GM23338 (cell line): ENCODE measurements around the gene KDM4C. TPM values are rescaled to one million over a fixed set of nuclear protein-coding genes. Genes with fewer than 3 reads are reported as not detected.

ENCODE experiments used
- ATAC-seq: fragments of 200-7000 bp; cut with Tn5 transposase; 3 replicates; pipeline ENCODE4 v1.9.1; 2020
- DNase-seq: peaks from one replicate; pipeline ENCODE4 v3.0.0-alpha.2; 2015; ENCODE audit warnings: low spot score
- H2AFZ ChIP-seq: fragments of 200-600 bp; sonication (generic); 2 replicates; pipeline ENCODE4 v1.8.0; 2016; ENCODE audit warnings: antibody characterized with exemption, mild to moderate bottlenecking, moderate library complexity
- H3F3A ChIP-seq: fragments of 200-600 bp; sonication (generic); replicated peaks from 2 replicates; pipeline ENCODE4 v1.8.0; 2017; ENCODE audit warnings: antibody characterized with exemption, mixed run types, low read depth
- H3K27ac ChIP-seq: fragments of 200-600 bp; sonication (generic); 2 replicates; pipeline ENCODE4 v1.6.1; 2016; ENCODE audit warnings: low read depth
- H3K27me3 ChIP-seq: fragments of 200-600 bp; sonication (generic); 2 replicates; pipeline ENCODE4 v1.8.0; 2016; ENCODE audit warnings: mild to moderate bottlenecking, mixed run types, moderate library complexity; ENCODE audit not compliant: insufficient read depth
- H3K36me3 ChIP-seq: fragments of 200-600 bp; sonication (generic); 2 replicates; pipeline ENCODE4 v1.8.0; 2016; ENCODE audit warnings: mild to moderate bottlenecking; ENCODE audit not compliant: insufficient read depth
- H3K4me1 ChIP-seq: fragments of 200-600 bp; sonication (generic); 2 replicates; pipeline ENCODE4 v1.8.0; 2016; ENCODE audit warnings: mild to moderate bottlenecking, moderate library complexity; ENCODE audit not compliant: insufficient read depth
- H3K4me2 ChIP-seq: fragments of 200-600 bp; sonication (generic); 2 replicates; pipeline ENCODE4 v1.7.1; 2017; ENCODE audit warnings: mixed run types
- H3K4me3 ChIP-seq: fragments of 200-600 bp; sonication (generic); 2 replicates; pipeline ENCODE4 v1.6.1; 2016; ENCODE audit warnings: mixed run types
- H3K79me2 ChIP-seq: fragments of 200-600 bp; sonication (generic); replicated peaks from 2 replicates; pipeline ENCODE4 v1.8.0; 2017; ENCODE audit warnings: mild to moderate bottlenecking; ENCODE audit not compliant: insufficient read depth
- H3K9me2 ChIP-seq: fragments of 200-600 bp; sonication (generic); 2 replicates; pipeline ENCODE4 v1.8.0; 2017; ENCODE audit not compliant: insufficient read depth
- H4K20me1 ChIP-seq: fragments of 200-600 bp; sonication (generic); replicated peaks from 2 replicates; pipeline ENCODE4 v1.8.0; 2017; ENCODE audit warnings: mild to moderate bottlenecking; ENCODE audit not compliant: insufficient read depth
- H3K27ac Mint-ChIP-seq: 2 replicates; pipeline ENCODE4 v1.8.0; 2020; ENCODE audit warnings: inconsistent platforms, mild to moderate bottlenecking, moderate library complexity, mixed read lengths
- H3K27me3 Mint-ChIP-seq: 3 replicates; pipeline ENCODE4 v1.8.0; 2022; ENCODE audit warnings: low read depth, mild to moderate bottlenecking, moderate library complexity, mixed read lengths, inconsistent platforms; ENCODE audit not compliant: insufficient read depth, poor library complexity
- H3K36me3 Mint-ChIP-seq: 3 replicates; pipeline ENCODE4 v1.8.0; 2021; ENCODE audit warnings: low read depth, mild to moderate bottlenecking, inconsistent platforms, moderate library complexity, mixed read lengths
- H3K4me1 Mint-ChIP-seq: 3 replicates; pipeline ENCODE4 v1.8.0; 2020; ENCODE audit warnings: mild to moderate bottlenecking, inconsistent platforms, mixed read lengths
- H3K4me3 Mint-ChIP-seq: 3 replicates; pipeline ENCODE4 v1.8.0; 2021; ENCODE audit warnings: moderate library complexity, mild to moderate bottlenecking, inconsistent platforms, mixed read lengths
- H3K9me3 Mint-ChIP-seq: 3 replicates; pipeline ENCODE4 v1.8.0; 2020; ENCODE audit warnings: moderate library complexity, mild to moderate bottlenecking, inconsistent platforms, mixed read lengths
- CTCF ChIP-seq, 2 experiments: fragments of 200-600 bp in 1 of 2; sonication (generic) in 1 of 2; conservative IDR thresholded peaks; 2 replicates each; pipeline versions ENCODE4 v1.5.1 to v1.6.1; 2016 to 2017; ENCODE audit warnings: antibody characterized with exemption in 2 of 2, low read depth in 2 of 2, mild to moderate bottlenecking in 2 of 2, moderate library complexity in 1 of 2
- ETS1 ChIP-seq: IDR thresholded peaks from 2 replicates; pipeline ENCODE4 v1.6.1; 2016; ENCODE audit warnings: antibody characterized with exemption
- EZH2 ChIP-seq: fragments of 200-600 bp; sonication (generic); IDR thresholded peaks from one replicate; pipeline ENCODE4 v1.8.0; 2017; ENCODE audit warnings: antibody characterized with exemption, mild to moderate bottlenecking, low read depth; ENCODE audit not compliant: unreplicated experiment
- JUNB ChIP-seq: IDR thresholded peaks from one replicate; pipeline ENCODE4 v1.6.1; 2016; ENCODE audit warnings: antibody characterized with exemption; ENCODE audit not compliant: unreplicated experiment
- NANOG ChIP-seq: IDR thresholded peaks from 2 replicates; pipeline ENCODE4 v1.6.1; 2016; ENCODE audit warnings: antibody characterized with exemption, borderline replicate concordance
- POLR2AphosphoS5 ChIP-seq: IDR thresholded peaks from 2 replicates; pipeline ENCODE4 v1.6.1; 2016; ENCODE audit warnings: antibody characterized with exemption, low read depth
- REST ChIP-seq: IDR thresholded peaks from one replicate; pipeline ENCODE4 v1.6.1; 2018; ENCODE audit warnings: antibody characterized with exemption; ENCODE audit not compliant: unreplicated experiment
- ZNF114 ChIP-seq: fragments of 250-450 bp; sonication (Bioruptor Pico); IDR thresholded peaks from 2 replicates; pipeline ENCODE4 v1.5.0; 2020; ENCODE audit warnings: mild to moderate bottlenecking, moderate library complexity
- ZNF331 ChIP-seq: fragments of 250-450 bp; sonication (Bioruptor Pico); IDR thresholded peaks from 2 replicates; pipeline ENCODE4 v1.5.0; 2020; ENCODE audit warnings: low read depth, mild to moderate bottlenecking, moderate library complexity
- ZNF462 ChIP-seq: fragments of 250-450 bp; sonication (Bioruptor Pico); IDR thresholded peaks from 2 replicates; pipeline ENCODE4 v1.5.0; 2020; ENCODE audit warnings: mild to moderate bottlenecking, moderate library complexity
- polyA plus RNA-seq: library from polyadenylated mRNA; unstranded; fragments of >200 nt; fragmentation: Nextera tagmentation; extraction: Ambion mirVana; gene quantifications from 2 replicates; pipeline ENCODE4 v1.2.1, GENCODE V29; 2016
- total RNA-seq: library from RNA; depleted of rRNA; stranded (reverse); fragments of >200 nt; shearing (Covaris generic); gene quantifications from 2 replicates; pipeline ENCODE4 v1.2.3, GENCODE V29; 2014

Gene KDM4C
- total and polyA plus RNA-seq, 2 experiments from 2014 or later, result 12.0 to 43.8 TPM

- Histone ChIP-seq H3F3A (no peaks in the 10 kb centered on the region), H3K9me2 (no peaks in the 10 kb centered on the region), H3K4me3 (no peak overlapping the region), H2AFZ (no peak overlapping the region), H3K4me1 (no peaks in the 10 kb centered on the region), H3K27ac (no peak overlapping the region), H3K36me3 (no peaks in the 10 kb centered on the region; the same call in 1 of the 2 replicates), H4K20me1 (no peaks in the 10 kb centered on the region), H3K4me2 (no peak overlapping the region), H3K79me2 (no peaks in the 10 kb centered on the region), H3K27me3 (no peaks in the 10 kb centered on the region)
- Mint-ChIP-seq H3K27ac (no peak overlapping the region), H3K4me1 (peaks cover 3% of the 10 kb centered on the region; the same call in 1 of the 3 replicates), H3K36me3 (no peaks in the 10 kb centered on the region; the same call in 2 of the 3 replicates), H3K27me3 (no peaks in the 10 kb centered on the region), H3K9me3 (no peaks in the 10 kb centered on the region), H3K4me3 (no peak overlapping the region)
- no peak for TF ChIP-seq ZNF462 (CRISPR knock-in tag)
- TF ChIP-seq ETS1, result no peak
- TF ChIP-seq NANOG, result no peak
- no peak for TF ChIP-seq POLR2AphosphoS5
- TF ChIP-seq EZH2, result no peak
- TF ChIP-seq ZNF114 (CRISPR knock-in tag), result no peak
- TF ChIP-seq REST, result no peak
- TF ChIP-seq JUNB, result no peak
- no peak for TF ChIP-seq ZNF331
- no peak for TF ChIP-seq CTCF (conservative IDR thresholded peaks at IDR 0.05; ENCODE audit: low read depth in 2 of 2)
- ATAC-seq, result no peak
- no peak for DNase-seq
Measured at GRCh38 chr9:7083192-7083591, 325.4 kb downstream of the KDM4C start.
